Mucosa of descending colon (tissue), 3 donors: ENCODE data around the gene CDC42EP3. TPM values are rescaled to one million over a fixed set of nuclear protein-coding genes. Genes with fewer than 3 reads are reported as not detected.

Experiments used
- ATAC-seq: fragments of 200-7000 bp; cut with Tn5 transposase; one replicate; pipeline ENCODE4 v1.9.1; 2020; ENCODE audit warnings: mild to moderate bottlenecking, moderate library complexity
- DNase-seq, 3 donors: peaks; one replicate each; pipeline ENCODE4 v3.0.0-alpha.2; 2020
- H3K36me3 ChIP-seq: fragments of 200-600 bp; one replicate; pipeline ENCODE4 v1.8.0; 2021; ENCODE audit warnings: low read depth, mild to moderate bottlenecking
- H3K4me1 ChIP-seq: fragments of 200-600 bp; one replicate; pipeline ENCODE4 v1.8.0; 2021; ENCODE audit warnings: low read depth, mild to moderate bottlenecking
- H3K4me3 ChIP-seq: fragments of 200-600 bp; one replicate; pipeline ENCODE4 v1.8.0; 2021; ENCODE audit warnings: mild to moderate bottlenecking
- H3K9me3 ChIP-seq: fragments of 200-600 bp; one replicate; pipeline ENCODE4 v1.8.0; 2021; ENCODE audit warnings: mild to moderate bottlenecking
- CTCF ChIP-seq: fragments of 200-600 bp; IDR thresholded peaks from one replicate; pipeline ENCODE4 v1.8.0; 2022; ENCODE audit warnings: antibody characterized with exemption, mild to moderate bottlenecking
- intact Hi-C, 2 donors: fragments of 100-400 bp; cut with DNase I in 1 of 2; cut with micrococcal nuclease in 1 of 2; formaldehyde crosslinking; loops; one replicate each; pipeline versions ENCODE4 v1.11.0 to v1.11.1; 2022; cut with DNase I, micrococcal nuclease
- total RNA-seq, 3 donors: library from RNA; stranded (reverse); fragmentation: NEBNext Ultra II Directional in 2 of 3; extraction: Animal tissue kit (Norgen Biotek cat#: 25700) in 2 of 3; gene quantifications; one replicate each; pipeline versions ENCODE4 v1.2.1 to v1.2.4, GENCODE V29; 2021 to 2023
- donor health status: DM: no; HTN: no; CAD: no; lungs with moderate emphysema.
- donor health status: DM: no; HTN: no; CAD: no.
- donor health status: DM: no; HTN: yes; CAD: no.

CDC42EP3 gene
- total RNA-seq, 3 donors from 2014 or later, result 27.9 to 67.0 (median 30.1) TPM

- no peak for TF ChIP-seq CTCF
- DNase-seq (no peak), ATAC-seq (no peak)
- Histone ChIP-seq H3K4me1 (peaks cover 3% of the 10 kb centered on the region), H3K9me3 (no peaks in the 10 kb centered on the region), H3K4me3 (no peak overlapping the region), H3K36me3 (no peaks in the 10 kb centered on the region)
- intact Hi-C loops, result no loop called here
Measured at GRCh38 chr2:37622450-37623100, 48.9 kb downstream of the CDC42EP3 start.

GRCh38 chr2:37621199-37621598 is 50.2 kb downstream of the CDC42EP3 start:
- Histone ChIP-seq H3K9me3 (no peaks in the 10 kb centered on the region), H3K36me3 (no peaks in the 10 kb centered on the region), H3K4me3 (no peak overlapping the region), H3K4me1 (peaks cover 4% of the 10 kb centered on the region)
- ATAC-seq (no peak), DNase-seq (no peak)
- TF ChIP-seq CTCF, result no peak
- intact Hi-C loops, result no loop called here

GRCh38 chr2:37619959-37620300 is 51.5 kb downstream of the CDC42EP3 start:
- H3K36me3 ChIP-seq, result no peaks in the 10 kb centered on the region

GRCh38 chr2:37619230-37619958 is 52.0 kb downstream of the CDC42EP3 start:
- Histone ChIP-seq H3K9me3 (no peaks in the 10 kb centered on the region), H3K36me3 (no peaks in the 10 kb centered on the region), H3K4me1 (peaks cover 9% of the 10 kb centered on the region), H3K4me3 (no peak overlapping the region)
- no peak for TF ChIP-seq CTCF
- intact Hi-C loops, result no loop called here
- DNase-seq (no peak), ATAC-seq (no peak)

More at GRCh38 chr2:37619959-37620300, 51.5 kb downstream of the CDC42EP3 start:
- ATAC-seq, result no peak
- no peak for DNase-seq
- intact Hi-C loops, result no loop called here
- Histone ChIP-seq H3K4me3 (no peak overlapping the region), H3K9me3 (no peaks in the 10 kb centered on the region), H3K4me1 (peaks cover 9% of the 10 kb centered on the region)
- TF ChIP-seq CTCF, result no peak

- H3K4me3 ChIP-seq, result no peak overlapping the region
- intact Hi-C loops, result no loop called here
Measured at GRCh38 chr2:37618326-37618725, 53.1 kb downstream of the CDC42EP3 start.

More at GRCh38 chr2:37618326-37618725, 53.1 kb downstream of the CDC42EP3 start:
- ATAC-seq (no peak), DNase-seq (no peak)
- TF ChIP-seq CTCF, result no peak
- Histone ChIP-seq H3K9me3 (no peaks in the 10 kb centered on the region), H3K36me3 (no peaks in the 10 kb centered on the region), H3K4me1 (peaks cover 9% of the 10 kb centered on the region)
